Activated T-helper 1 cell treated with Interleukin-2 at 50 U/mL for 16 hours (primary cell): ENCODE measurements around the gene GAB2.

ENCODE experiments used
- DNase-seq: peaks from one replicate; pipeline ENCODE4 v3.0.0-alpha.2; 2020; ENCODE audit warnings: low read depth

GAB2 gene

GRCh38 chr11:78344094-78344493 lies 73.5 kb downstream of the GAB2 start:
- no peak for DNase-seq

DNA sequence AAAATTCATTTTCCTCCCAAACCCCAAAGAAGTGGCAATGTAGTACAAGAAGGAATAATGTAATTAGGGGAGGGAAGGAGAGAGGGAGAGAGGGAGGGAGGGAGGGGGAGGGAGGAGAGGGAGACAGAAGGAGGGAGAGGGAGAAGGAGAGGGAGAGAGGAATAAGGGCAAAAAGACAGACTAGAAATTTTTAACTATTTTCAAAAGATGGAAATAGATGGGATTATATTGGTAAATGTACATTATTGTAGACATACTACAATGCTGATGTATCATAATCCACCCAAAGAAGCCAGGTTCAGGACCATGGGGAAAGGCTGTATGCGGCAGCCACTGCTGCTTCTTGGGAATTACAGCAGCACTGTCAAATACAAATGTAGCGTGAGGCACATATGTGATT lies 74.3 kb downstream of the GAB2 start:
- no peak for DNase-seq

DNA sequence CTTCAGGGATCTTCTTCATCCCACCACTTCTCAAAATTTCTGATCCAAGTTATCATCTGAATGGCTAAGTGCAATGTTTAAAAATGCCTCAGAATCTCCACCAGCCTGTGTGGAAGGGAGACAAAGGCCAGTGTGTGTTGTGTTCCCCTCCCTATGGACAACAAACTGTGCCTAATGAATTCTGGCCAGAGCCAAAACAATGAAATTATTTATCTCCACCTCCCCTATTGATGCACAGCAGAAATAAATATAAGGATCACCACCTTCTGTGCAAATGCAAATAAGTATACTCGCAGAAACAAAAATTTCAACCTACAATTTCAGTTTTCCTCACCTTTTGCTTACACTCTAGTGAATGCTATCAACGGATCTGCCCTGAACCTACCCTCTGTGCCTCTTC lies 75.8 kb downstream of the GAB2 start:
- no peak for DNase-seq

- DNase-seq, result no peak
Measured at GRCh38 chr11:78340530-78340929, 77.1 kb downstream of the GAB2 start.

DNA sequence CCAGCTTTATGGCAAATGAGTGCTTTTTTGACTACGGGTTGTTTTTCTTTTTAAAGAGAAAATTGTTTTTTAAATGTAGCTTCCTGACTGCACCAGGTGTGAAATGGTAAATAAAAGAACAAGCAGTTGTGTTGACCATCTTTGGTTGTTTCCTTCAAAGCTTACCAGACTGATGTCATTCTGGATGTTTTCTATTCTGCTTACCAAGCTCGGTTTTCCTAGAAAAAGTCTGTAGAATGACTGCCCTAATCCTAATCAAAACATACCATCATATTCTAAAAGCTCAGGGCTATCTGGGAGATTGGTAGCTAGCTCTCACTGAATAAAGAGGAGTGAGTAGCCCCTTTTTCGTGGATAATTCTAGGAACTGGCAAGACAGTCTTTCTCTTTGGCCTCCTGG lies 77.7 kb downstream of the GAB2 start:
- DNase-seq, result no peak

GRCh38 chr11:78339483-78339882 lies 78.1 kb downstream of the GAB2 start:
- DNase-seq, result no peak

DNA sequence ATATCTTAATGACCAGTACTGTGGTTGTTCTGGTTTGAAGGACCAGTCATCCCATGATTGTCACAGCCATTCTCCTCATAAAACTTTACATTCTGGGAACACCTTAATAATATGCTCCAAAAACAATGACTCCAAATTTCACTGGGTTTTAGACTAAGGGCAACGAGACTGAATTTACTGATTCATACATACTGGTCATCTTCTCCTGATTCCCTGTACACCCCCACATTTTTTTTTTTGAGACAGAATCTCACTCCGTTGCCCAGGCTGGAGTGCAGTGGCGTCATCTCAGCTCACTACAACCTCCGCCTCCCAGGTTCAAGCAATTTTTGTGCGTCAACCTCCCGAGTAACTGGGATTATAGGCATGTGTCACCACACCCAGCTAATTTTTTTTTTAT lies 78.9 kb downstream of the GAB2 start:
- no peak for DNase-seq

GRCh38 chr11:78338138-78338537 lies 79.5 kb downstream of the GAB2 start:
- no peak for DNase-seq

DNA sequence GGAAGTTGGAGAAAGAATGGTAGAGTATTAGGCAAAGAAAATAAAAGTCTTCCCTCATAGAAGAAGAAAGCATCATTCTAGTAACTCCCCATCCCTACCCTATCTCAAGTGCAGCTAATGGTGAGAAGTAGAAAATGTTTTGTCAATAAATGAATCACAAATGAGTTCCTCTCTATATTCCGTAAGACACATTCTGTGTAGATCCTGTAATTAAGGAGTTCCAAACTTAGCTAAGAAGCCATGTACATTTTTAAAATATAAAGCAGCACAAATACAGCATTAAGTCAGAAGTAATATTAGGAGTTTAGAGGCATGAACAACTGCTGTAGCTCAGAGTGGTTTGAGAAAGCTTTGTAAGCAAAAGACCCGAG lies 80.1 kb downstream of the GAB2 start:
- DNase-seq, result no peak

GRCh38 chr11:78336877-78337553 lies 80.6 kb downstream of the GAB2 start:
- no peak for DNase-seq

GRCh38 chr11:78334109-78334508 lies 83.5 kb downstream of the GAB2 start:
- DNase-seq, result no peak

DNA sequence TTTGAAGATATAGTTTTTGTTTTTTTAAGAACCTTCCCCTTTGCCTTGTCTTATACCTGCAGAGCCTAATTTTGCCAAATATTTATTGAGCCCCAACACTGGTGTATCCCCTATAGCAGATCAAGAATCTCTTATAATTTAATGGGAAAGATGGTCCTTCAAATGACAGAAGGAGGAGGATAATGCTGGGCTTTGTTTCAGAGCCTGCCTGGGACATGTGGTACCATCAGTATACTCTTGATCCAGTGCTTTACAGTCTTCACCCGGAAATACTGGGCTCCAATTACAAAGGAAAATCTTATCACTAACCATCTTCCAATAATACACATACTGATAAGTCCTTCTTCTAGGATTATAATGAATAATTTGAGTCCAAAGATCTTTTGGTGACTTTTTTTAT lies 84.7 kb downstream of the GAB2 start:
- no peak for DNase-seq

GRCh38 chr11:78332174-78332866 lies 85.3 kb downstream of the GAB2 start:
- no peak for DNase-seq

DNA sequence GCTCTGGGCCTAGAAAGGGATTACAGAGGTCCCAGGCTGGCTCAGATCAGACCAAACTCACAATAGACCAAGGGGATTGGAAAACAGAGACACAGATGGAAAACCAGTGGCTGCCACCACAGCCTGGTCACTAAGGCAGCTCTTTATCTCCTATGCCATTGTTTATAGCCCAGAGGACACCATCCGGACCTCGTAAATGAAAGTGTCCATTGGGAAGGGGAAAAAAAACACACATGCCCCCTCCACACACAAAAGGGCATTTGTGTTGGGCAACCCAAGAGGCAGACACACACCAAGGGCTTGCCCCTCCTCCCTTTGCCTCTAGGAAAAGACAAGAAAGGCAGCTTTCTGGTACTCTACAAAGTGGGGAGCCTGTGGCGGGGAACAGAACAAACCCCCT lies 85.9 kb downstream of the GAB2 start:
- DNase-seq, result no peak

GRCh38 chr11:78330361-78330760 lies 87.3 kb downstream of the GAB2 start:
- no peak for DNase-seq

DNA sequence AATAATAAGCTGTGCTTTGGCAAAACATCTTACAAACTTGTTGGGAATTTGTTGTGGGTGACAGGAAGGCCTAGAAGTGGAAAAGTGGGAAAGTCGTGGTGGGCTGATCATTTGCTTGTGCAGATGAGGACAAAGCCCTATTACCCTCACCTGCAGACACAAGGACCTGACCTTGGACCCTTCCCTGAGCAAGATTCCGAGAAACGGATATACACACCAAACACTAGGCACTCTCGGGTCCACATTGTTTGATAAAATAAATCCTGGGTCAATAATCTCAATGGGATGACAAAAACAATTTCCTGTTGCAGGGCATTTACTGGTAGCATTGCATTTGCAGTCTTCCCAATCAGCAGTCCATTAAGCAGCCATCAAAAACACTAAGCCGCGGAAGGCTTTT lies 89.7 kb downstream of the GAB2 start:
- DNase-seq, result no peak

DNA sequence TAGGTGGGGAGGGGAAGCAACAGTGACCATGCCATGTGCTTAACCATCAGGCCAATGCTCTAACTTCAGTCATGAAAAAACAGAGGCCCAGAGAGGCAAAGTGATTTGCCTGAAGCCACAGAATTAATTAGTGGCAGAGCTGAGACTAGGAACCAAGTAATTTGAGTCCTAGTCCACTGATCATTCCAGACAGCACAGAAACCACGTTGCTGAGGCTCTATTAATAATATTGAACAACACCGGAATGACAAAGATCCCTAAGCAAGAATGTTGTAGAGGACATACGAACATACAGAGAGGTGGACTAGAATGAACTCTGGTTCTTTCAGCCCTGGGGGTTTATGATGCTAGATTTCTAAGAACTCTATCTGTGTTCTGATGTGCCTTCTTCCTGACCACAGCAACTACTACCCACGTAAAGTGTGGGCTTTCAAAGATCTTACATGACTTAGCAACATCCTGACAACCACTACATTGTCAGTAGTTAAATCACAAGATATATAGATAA lies 92.3 kb downstream of the GAB2 start:
- no peak for DNase-seq

DNA sequence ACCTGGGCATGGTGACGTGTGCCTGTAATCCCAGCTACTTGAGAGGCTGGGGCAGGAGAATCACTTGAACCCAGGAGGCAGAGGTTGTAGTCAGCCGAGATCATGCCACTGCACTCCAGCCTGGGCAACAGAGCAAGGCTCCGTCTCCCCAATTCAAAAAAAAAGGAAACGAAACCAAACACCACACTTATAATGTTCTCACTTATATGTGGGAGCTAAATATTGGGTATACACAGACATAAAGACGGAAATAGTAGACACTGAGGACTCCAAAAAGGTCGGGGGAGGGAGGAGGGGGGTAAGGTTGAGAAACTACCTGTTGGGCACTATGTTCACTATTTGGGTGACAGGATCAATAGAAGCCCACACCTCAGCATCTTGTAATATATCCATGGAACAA lies 94.3 kb downstream of the GAB2 start:
- no peak for DNase-seq

- DNase-seq, result no peak
Measured at GRCh38 chr11:78319453-78319955, 98.1 kb downstream of the GAB2 start.

DNA sequence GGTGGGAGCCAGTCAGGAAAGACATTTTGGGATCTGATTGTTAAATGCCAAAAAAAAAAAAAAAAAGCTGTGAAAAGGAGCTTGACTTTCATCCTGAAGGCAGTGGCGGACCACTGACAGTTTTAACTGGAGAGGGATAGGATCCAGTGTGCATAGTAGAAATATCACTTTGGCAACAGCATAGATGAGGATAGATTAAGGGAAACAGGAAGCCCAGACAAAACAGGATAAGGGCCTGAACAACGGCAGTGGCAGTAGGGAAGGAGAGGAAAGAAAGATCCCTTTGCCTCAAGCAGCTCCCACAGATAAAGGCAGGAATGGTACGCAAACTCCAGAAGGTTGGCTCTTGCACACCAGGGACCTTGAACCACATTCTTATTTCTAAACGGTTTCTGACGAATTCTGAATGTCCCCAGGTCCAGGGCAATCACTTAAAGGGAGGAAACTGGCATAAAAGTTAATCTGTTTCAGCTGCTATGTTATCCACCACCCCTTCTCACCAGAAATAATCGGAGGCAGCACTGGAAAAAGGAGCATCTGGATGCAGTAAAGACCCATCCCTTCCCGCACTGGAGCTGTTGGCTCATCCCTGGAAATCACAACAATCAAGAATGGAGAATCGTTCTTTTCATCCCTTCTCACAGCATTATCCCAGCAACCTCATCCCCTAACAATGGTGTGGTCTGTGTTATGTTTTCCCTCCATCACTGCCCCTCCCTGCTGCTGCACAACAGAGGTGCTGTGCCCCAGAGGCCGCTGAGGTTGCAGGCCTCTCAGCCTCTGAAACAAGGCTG lies 99.1 kb downstream of the GAB2 start:
- no peak for DNase-seq

DNA sequence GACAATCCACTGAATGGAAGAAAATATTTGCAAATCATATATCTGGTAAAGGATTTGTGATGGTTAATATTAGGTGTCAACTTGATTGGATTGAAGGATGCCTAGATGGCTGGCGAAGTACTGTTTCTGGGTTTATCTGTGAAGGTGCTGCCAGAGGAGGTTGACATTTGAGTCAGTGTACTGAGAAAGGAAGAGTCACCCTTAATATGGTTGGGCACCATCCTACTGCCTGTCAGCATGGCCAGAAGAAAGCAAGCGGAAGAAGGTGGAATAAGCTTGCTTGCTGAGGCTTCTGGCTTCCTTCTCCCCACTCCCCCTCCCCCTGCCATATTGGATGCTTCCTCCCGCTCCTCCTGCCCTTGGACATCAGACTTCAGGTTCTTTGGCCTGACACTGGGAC lies 101.9 kb downstream of the GAB2 start:
- DNase-seq, result no peak

DNA sequence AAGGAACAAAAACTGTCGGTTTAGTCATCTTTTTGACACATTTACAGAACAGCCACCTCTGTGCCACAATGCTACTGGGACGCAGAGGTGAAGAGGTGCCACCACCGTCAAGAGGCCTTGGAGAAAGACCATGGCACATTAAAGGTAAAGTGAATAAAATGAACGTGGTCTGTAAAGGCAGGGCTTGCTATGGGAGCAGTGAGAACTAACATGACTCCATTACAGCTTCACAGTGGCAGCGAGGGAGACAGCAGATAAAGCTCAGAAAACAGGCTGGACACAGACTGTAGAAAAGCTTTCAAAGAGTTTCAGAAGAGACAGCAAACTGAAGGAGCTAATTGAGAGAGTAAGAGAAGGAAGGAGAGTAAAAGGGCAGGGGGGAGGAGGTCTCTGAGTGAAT lies 102.9 kb downstream of the GAB2 start:
- DNase-seq, result no peak

GRCh38 chr11:78313898-78314297 lies 103.7 kb downstream of the GAB2 start:
- no peak for DNase-seq
